GM23338 (cell line): Measurements from ENCODE around the gene STK16. TPM values are rescaled to one million over a fixed set of nuclear protein-coding genes. Genes with fewer than 3 reads are reported as not detected.
A peak's percentile ranks its signal among the peaks of the same experiment; 100 is the strongest.

Experiments
- ATAC-seq: fragments of 200-7000 bp; cut with Tn5 transposase; 3 replicates; pipeline ENCODE4 v1.9.1; 2020
- DNase-seq: peaks from one replicate; pipeline ENCODE4 v3.0.0-alpha.2; 2015; ENCODE audit warnings: low spot score
- H2AFZ ChIP-seq: fragments of 200-600 bp; sonication (generic); 2 replicates; pipeline ENCODE4 v1.8.0; 2016; ENCODE audit warnings: antibody characterized with exemption, mild to moderate bottlenecking, moderate library complexity
- H3F3A ChIP-seq: fragments of 200-600 bp; sonication (generic); replicated peaks from 2 replicates; pipeline ENCODE4 v1.8.0; 2017; ENCODE audit warnings: antibody characterized with exemption, mixed run types, low read depth
- H3K27ac ChIP-seq: fragments of 200-600 bp; sonication (generic); 2 replicates; pipeline ENCODE4 v1.6.1; 2016; ENCODE audit warnings: low read depth
- H3K27me3 ChIP-seq: fragments of 200-600 bp; sonication (generic); 2 replicates; pipeline ENCODE4 v1.8.0; 2016; ENCODE audit warnings: mild to moderate bottlenecking, mixed run types, moderate library complexity; ENCODE audit not compliant: insufficient read depth
- H3K36me3 ChIP-seq: fragments of 200-600 bp; sonication (generic); 2 replicates; pipeline ENCODE4 v1.8.0; 2016; ENCODE audit warnings: mild to moderate bottlenecking; ENCODE audit not compliant: insufficient read depth
- H3K4me1 ChIP-seq: fragments of 200-600 bp; sonication (generic); 2 replicates; pipeline ENCODE4 v1.8.0; 2016; ENCODE audit warnings: mild to moderate bottlenecking, moderate library complexity; ENCODE audit not compliant: insufficient read depth
- H3K4me2 ChIP-seq: fragments of 200-600 bp; sonication (generic); 2 replicates; pipeline ENCODE4 v1.7.1; 2017; ENCODE audit warnings: mixed run types
- H3K4me3 ChIP-seq: fragments of 200-600 bp; sonication (generic); 2 replicates; pipeline ENCODE4 v1.6.1; 2016; ENCODE audit warnings: mixed run types
- H3K79me2 ChIP-seq: fragments of 200-600 bp; sonication (generic); replicated peaks from 2 replicates; pipeline ENCODE4 v1.8.0; 2017; ENCODE audit warnings: mild to moderate bottlenecking; ENCODE audit not compliant: insufficient read depth
- H3K9me2 ChIP-seq: fragments of 200-600 bp; sonication (generic); 2 replicates; pipeline ENCODE4 v1.8.0; 2017; ENCODE audit not compliant: insufficient read depth
- H4K20me1 ChIP-seq: fragments of 200-600 bp; sonication (generic); replicated peaks from 2 replicates; pipeline ENCODE4 v1.8.0; 2017; ENCODE audit warnings: mild to moderate bottlenecking; ENCODE audit not compliant: insufficient read depth
- H3K27ac Mint-ChIP-seq: 2 replicates; pipeline ENCODE4 v1.8.0; 2020; ENCODE audit warnings: inconsistent platforms, mild to moderate bottlenecking, moderate library complexity, mixed read lengths
- H3K27me3 Mint-ChIP-seq: 3 replicates; pipeline ENCODE4 v1.8.0; 2022; ENCODE audit warnings: low read depth, mild to moderate bottlenecking, moderate library complexity, mixed read lengths, inconsistent platforms; ENCODE audit not compliant: insufficient read depth, poor library complexity
- H3K36me3 Mint-ChIP-seq: 3 replicates; pipeline ENCODE4 v1.8.0; 2021; ENCODE audit warnings: low read depth, mild to moderate bottlenecking, inconsistent platforms, moderate library complexity, mixed read lengths
- H3K4me1 Mint-ChIP-seq: 3 replicates; pipeline ENCODE4 v1.8.0; 2020; ENCODE audit warnings: mild to moderate bottlenecking, inconsistent platforms, mixed read lengths
- H3K4me3 Mint-ChIP-seq: 3 replicates; pipeline ENCODE4 v1.8.0; 2021; ENCODE audit warnings: moderate library complexity, mild to moderate bottlenecking, inconsistent platforms, mixed read lengths
- H3K9me3 Mint-ChIP-seq: 3 replicates; pipeline ENCODE4 v1.8.0; 2020; ENCODE audit warnings: moderate library complexity, mild to moderate bottlenecking, inconsistent platforms, mixed read lengths
- CREB1 ChIP-seq: fragments of 250-450 bp; sonication (Bioruptor Pico); IDR thresholded peaks from 2 replicates; pipeline ENCODE4 v1.5.0; 2020; ENCODE audit warnings: low read depth, mild to moderate bottlenecking, moderate library complexity
- CTCF ChIP-seq, 2 experiments: fragments of 200-600 bp in 1 of 2; sonication (generic) in 1 of 2; conservative IDR thresholded peaks; 2 replicates each; pipeline versions ENCODE4 v1.5.1 to v1.6.1; 2016 to 2017; ENCODE audit warnings: antibody characterized with exemption in 2 of 2, low read depth in 2 of 2, mild to moderate bottlenecking in 2 of 2, moderate library complexity in 1 of 2
- EZH2 ChIP-seq: fragments of 200-600 bp; sonication (generic); IDR thresholded peaks from one replicate; pipeline ENCODE4 v1.8.0; 2017; ENCODE audit warnings: antibody characterized with exemption, mild to moderate bottlenecking, low read depth; ENCODE audit not compliant: unreplicated experiment
- EZH2phosphoT487 ChIP-seq: fragments of 200-600 bp; sonication (generic); IDR thresholded peaks from one replicate; pipeline ENCODE4 v1.8.1; 2018; ENCODE audit warnings: antibody characterized with exemption; ENCODE audit not compliant: unreplicated experiment
- JUNB ChIP-seq: IDR thresholded peaks from one replicate; pipeline ENCODE4 v1.6.1; 2016; ENCODE audit warnings: antibody characterized with exemption; ENCODE audit not compliant: unreplicated experiment
- NANOG ChIP-seq: IDR thresholded peaks from 2 replicates; pipeline ENCODE4 v1.6.1; 2016; ENCODE audit warnings: antibody characterized with exemption, borderline replicate concordance
- POLR2AphosphoS5 ChIP-seq: IDR thresholded peaks from 2 replicates; pipeline ENCODE4 v1.6.1; 2016; ENCODE audit warnings: antibody characterized with exemption, low read depth
- REST ChIP-seq: IDR thresholded peaks from one replicate; pipeline ENCODE4 v1.6.1; 2018; ENCODE audit warnings: antibody characterized with exemption; ENCODE audit not compliant: unreplicated experiment
- STAT1 ChIP-seq: IDR thresholded peaks from one replicate; pipeline ENCODE4 v1.6.1; 2016; ENCODE audit warnings: antibody characterized with exemption; ENCODE audit not compliant: unreplicated experiment
- ZNF114 ChIP-seq: fragments of 250-450 bp; sonication (Bioruptor Pico); IDR thresholded peaks from 2 replicates; pipeline ENCODE4 v1.5.0; 2020; ENCODE audit warnings: mild to moderate bottlenecking, moderate library complexity
- ZNF331 ChIP-seq: fragments of 250-450 bp; sonication (Bioruptor Pico); IDR thresholded peaks from 2 replicates; pipeline ENCODE4 v1.5.0; 2020; ENCODE audit warnings: low read depth, mild to moderate bottlenecking, moderate library complexity
- polyA plus RNA-seq: library from polyadenylated mRNA; unstranded; fragments of >200 nt; fragmentation: Nextera tagmentation; extraction: Ambion mirVana; gene quantifications from 2 replicates; pipeline ENCODE4 v1.2.1, GENCODE V29; 2016
- total RNA-seq: library from RNA; depleted of rRNA; stranded (reverse); fragments of >200 nt; shearing (Covaris generic); gene quantifications from 2 replicates; pipeline ENCODE4 v1.2.3, GENCODE V29; 2014

The STK16 gene
- total and polyA plus RNA-seq, 2 experiments from 2014 or later, result 3.1 to 17.0 TPM

- TF ChIP-seq CTCF (conservative IDR thresholded peaks at IDR 0.05; ENCODE audit: low read depth in 2 of 2), result no peak
- no peak for TF ChIP-seq ZNF331 (CRISPR knock-in tag)
- TF ChIP-seq NANOG, result no peak
- TF ChIP-seq EZH2phosphoT487, result no peak
- no peak for TF ChIP-seq STAT1
- TF ChIP-seq POLR2AphosphoS5, result no peak
- no peak for TF ChIP-seq REST
Measured at GRCh38 chr2:219243291-219243761, 2.0 kb upstream of the STK16 start (continued).

- peaks cover 8% of the 10 kb centered on the region for H3K27me3 Mint-ChIP-seq
- H4K20me1 ChIP-seq, result no peaks in the 10 kb centered on the region
- DNase-seq (no peak), ATAC-seq (no peak)
- H3K27ac ChIP-seq, result no peak overlapping the region
- no peaks in the 10 kb centered on the region for H3F3A ChIP-seq
- 0 out of 2 replicates have a peak, but pooled peaks cover 4% of the 10 kb centered on the region for H3K79me2 ChIP-seq
- H3K27me3 ChIP-seq, result no peaks in the 10 kb centered on the region
- no peaks in the 10 kb centered on the region for H3K9me2 ChIP-seq
- no peaks in the 10 kb centered on the region for H3K36me3 ChIP-seq
- H3K4me3 ChIP-seq, result peak overlapping the region; percentile 83
- peak overlapping the region; percentile 86 for H3K27ac Mint-ChIP-seq
- H3K4me1 Mint-ChIP-seq, result peaks cover 23% of the 10 kb centered on the region
- TF ChIP-seq POLR2AphosphoS5, result no peak
- no peak for TF ChIP-seq EZH2phosphoT487
- TF ChIP-seq REST, result no peak
- TF ChIP-seq JUNB, result no peak
- no peak for TF ChIP-seq EZH2
- TF ChIP-seq NANOG, result no peak
- no peak for TF ChIP-seq CTCF (conservative IDR thresholded peaks at IDR 0.05; ENCODE audit: low read depth in 2 of 2)
- TF ChIP-seq CREB1 (CRISPR knock-in tag), result no peak
- TF ChIP-seq ZNF114 (CRISPR knock-in tag), result no peak
- H3K4me3 Mint-ChIP-seq, result peak overlapping the region; percentile 96
- H3K36me3 Mint-ChIP-seq, result peaks cover 22% of the 10 kb centered on the region
- peak overlapping the region; percentile 95 for H3K4me2 ChIP-seq
- H3K9me3 Mint-ChIP-seq, result no peaks in the 10 kb centered on the region
- H2AFZ ChIP-seq, result peak overlapping the region; percentile 91; the same call in 1 of the 2 replicates
- H3K4me1 ChIP-seq, result peaks cover 8% of the 10 kb centered on the region
Measured at GRCh38 chr2:219244789-219245147, 511 bp upstream of the STK16 start.
